Esophagus squamous epithelium (tissue), 5 donors: Measurements from ENCODE around the gene C2CD2. TPM values are rescaled to one million over a fixed set of nuclear protein-coding genes. Genes with fewer than 3 reads are reported as not detected.

Source experiments
- DNase-seq: peaks from one replicate; lab custom pipeline; 2025; lab: John Stamatoyannopoulos, UW
- H3K27ac ChIP-seq, 4 donors: fragments of 200-600 bp; sonication (generic); one replicate each; pipeline ENCODE4 v1.5.1; 2016 to 2019; ENCODE audit warnings: mild to moderate bottlenecking in 1 of 4
- H3K27me3 ChIP-seq, 4 donors: fragments of 200-600 bp; sonication (generic); 1 replicate in 3 of 4; 2 replicates in 1 of 4; pipeline versions ENCODE4 v1.5.1 to v1.6.0; 2017 to 2021; ENCODE audit warnings: antibody characterized with exemption in 1 of 4
- H3K36me3 ChIP-seq, 3 donors: fragments of 200-600 bp; sonication (generic); one replicate each; pipeline ENCODE4 v1.5.1; 2016 to 2019
- H3K4me1 ChIP-seq, 3 donors: fragments of 200-600 bp; sonication (generic); one replicate each; pipeline ENCODE4 v1.5.1; 2017 to 2019
- H3K4me3 ChIP-seq, 4 donors: fragments of 200-600 bp; sonication (generic); 1 replicate in 3 of 4; 2 replicates in 1 of 4; pipeline ENCODE4 v1.5.1; 2016 to 2019; ENCODE audit warnings: mild to moderate bottlenecking in 2 of 4, moderate library complexity in 1 of 4
- H3K9me3 ChIP-seq, 3 donors: fragments of 200-600 bp; sonication (generic); one replicate each; pipeline ENCODE4 v1.5.1; 2016 to 2019
- CTCF ChIP-seq, 6 experiments: fragments of 450-650 bp in 4 of 6; fragments of 200-600 bp in 2 of 6; sonication (generic) in 2 of 6; IDR thresholded peaks; one replicate each; pipeline ENCODE4 v1.5.1; 2016 to 2019; ENCODE audit warnings: antibody characterized with exemption in 6 of 6, mild to moderate bottlenecking in 4 of 6, moderate library complexity in 4 of 6
- POLR2A ChIP-seq, 4 donors: fragments of 450-650 bp; IDR thresholded peaks; one replicate each; pipeline ENCODE4 v1.6.1; 2017; ENCODE audit warnings: antibody characterized with exemption in 4 of 4, mild to moderate bottlenecking in 4 of 4, moderate library complexity in 3 of 4
- WGBS, 2 donors: methylation state at CpG; one replicate each; pipeline ENCODE4 v1.1.5; 2018; 5-methylcytosine and 5-hydroxymethylcytosine counted together
- intact Hi-C: fragments of 100-400 bp; cut with DNase I; formaldehyde crosslinking; loops from one replicate; pipeline ENCODE4 v1.15.0; 2022
- total RNA-seq, 4 donors: library from RNA; depleted of rRNA; stranded (reverse); fragments of >200 nt; gene quantifications; one replicate each; pipeline ENCODE4 v1.1.0, GENCODE V29; 2016
- donor health status: DM: yes; HTN: yes; CAD: no.

C2CD2 gene
- total RNA-seq, 4 donors from 2014 or later: 13.6 to 21.2 (median 15.6) TPM

- peak overlapping the region in 2 of 4 donors; percentile 17 to 80 for H3K27ac ChIP-seq
- H3K4me3 ChIP-seq: peak overlapping the region in 1 of 4 donors; percentile 91
- H3K9me3 ChIP-seq: no peaks in the 10 kb centered on the region
- 90 to 92% methylated on average over 10 to 11 of the region's 11 CpGs for whole genome bisulfite sequencing, 2 donors
- peaks cover 0 to 33% (median 13%) of the 10 kb centered on the region in 3 donors for H3K4me1 ChIP-seq
- intact Hi-C loops: no loop called here
- H3K27me3 ChIP-seq: no peaks in the 10 kb centered on the region
- DNase-seq: no peak
- TF ChIP-seq POLR2A (IDR thresholded peaks at IDR 0.05) (no peak), CTCF (IDR thresholded peaks at IDR 0.05) (no peak)
- peaks cover 0 to 12% (median 0%) of the 10 kb centered on the region in 3 donors for H3K36me3 ChIP-seq
These were observed 76.7 kb downstream of the C2CD2 start for GRCh38 chr21:41876928-41877652.

GRCh38 chr21:41876396-41876795 lies 77.4 kb downstream of the C2CD2 start:
- Histone ChIP-seq H3K4me3 (no peak overlapping the region), H3K27me3 (no peaks in the 10 kb centered on the region), H3K27ac (no peak overlapping the region), H3K4me1 (peaks cover 0 to 33% (median 13%) of the 10 kb centered on the region in 3 donors), H3K9me3 (no peaks in the 10 kb centered on the region), H3K36me3 (peaks cover 0 to 15% (median 0%) of the 10 kb centered on the region in 3 donors)
- no peak for DNase-seq
- WGBS, 2 donors: 93% methylated on average over 5 of the region's 8 CpGs; no CpG with 5 or more reads in 1 of the 2 donors
- intact Hi-C loops: no loop called here
- TF ChIP-seq CTCF (IDR thresholded peaks at IDR 0.05): no peak
- no peak for TF ChIP-seq POLR2A (IDR thresholded peaks at IDR 0.05)

GRCh38 chr21:41875086-41875485 lies 78.7 kb downstream of the C2CD2 start:
- no peak for TF ChIP-seq POLR2A (IDR thresholded peaks at IDR 0.05)
- no peak for TF ChIP-seq CTCF (IDR thresholded peaks at IDR 0.05)
- Histone ChIP-seq H3K4me1 (peaks cover 0 to 29% (median 11%) of the 10 kb centered on the region in 3 donors), H3K27me3 (no peaks in the 10 kb centered on the region), H3K9me3 (no peaks in the 10 kb centered on the region), H3K36me3 (peaks cover 0 to 16% (median 0%) of the 10 kb centered on the region in 3 donors), H3K4me3 (no peak overlapping the region), H3K27ac (no peak overlapping the region)
- WGBS, 2 donors: 93 to 94% methylated on average over 8 of the region's 8 CpGs
- intact Hi-C loops: no loop called here
- no peak for DNase-seq

- no peak for DNase-seq
- intact Hi-C loops: no loop called here
- TF ChIP-seq CTCF (IDR thresholded peaks at IDR 0.05): no peak
- no peak for TF ChIP-seq POLR2A (IDR thresholded peaks at IDR 0.05)
- peaks cover 0 to 24% (median 8%) of the 10 kb centered on the region in 3 donors for H3K4me1 ChIP-seq
- H3K27ac ChIP-seq: no peak overlapping the region
- peaks cover 0 to 16% (median 0%) of the 10 kb centered on the region in 3 donors for H3K36me3 ChIP-seq
- H3K4me3 ChIP-seq: no peak overlapping the region
- H3K9me3 ChIP-seq: no peaks in the 10 kb centered on the region
- H3K27me3 ChIP-seq: no peaks in the 10 kb centered on the region
- 81 to 89% methylated on average over 7 to 11 of the region's 11 CpGs for WGBS, 2 donors
These were observed 79.2 kb downstream of the C2CD2 start for GRCh38 chr21:41874611-41875010.

- H3K27me3 ChIP-seq: no peaks in the 10 kb centered on the region
- WGBS, 2 donors: 84 to 93% methylated on average over 6 of the region's 6 CpGs
- H3K4me1 ChIP-seq: peaks cover 0 to 22% (median 8%) of the 10 kb centered on the region in 3 donors
- intact Hi-C loops: no loop called here
- H3K4me3 ChIP-seq: no peak overlapping the region
- no peak for DNase-seq
- TF ChIP-seq POLR2A (IDR thresholded peaks at IDR 0.05) (no peak), CTCF (IDR thresholded peaks at IDR 0.05) (no peak)
- H3K27ac ChIP-seq: no peak overlapping the region
- H3K9me3 ChIP-seq: no peaks in the 10 kb centered on the region
- peaks cover 0 to 16% (median 0%) of the 10 kb centered on the region in 3 donors for H3K36me3 ChIP-seq
These were observed 80.4 kb downstream of the C2CD2 start for GRCh38 chr21:41873426-41873825.
